ENCODE data around the gene NPHS1. TPM values are rescaled to one million over a fixed set of nuclear protein-coding genes. Genes with fewer than 3 reads are reported as not detected.
A peak's percentile ranks its signal among the peaks of the same experiment; 100 is the strongest.

Gene NPHS1
- total RNA-seq, 1 experiment from 2014 or later = not detected

DNA sequence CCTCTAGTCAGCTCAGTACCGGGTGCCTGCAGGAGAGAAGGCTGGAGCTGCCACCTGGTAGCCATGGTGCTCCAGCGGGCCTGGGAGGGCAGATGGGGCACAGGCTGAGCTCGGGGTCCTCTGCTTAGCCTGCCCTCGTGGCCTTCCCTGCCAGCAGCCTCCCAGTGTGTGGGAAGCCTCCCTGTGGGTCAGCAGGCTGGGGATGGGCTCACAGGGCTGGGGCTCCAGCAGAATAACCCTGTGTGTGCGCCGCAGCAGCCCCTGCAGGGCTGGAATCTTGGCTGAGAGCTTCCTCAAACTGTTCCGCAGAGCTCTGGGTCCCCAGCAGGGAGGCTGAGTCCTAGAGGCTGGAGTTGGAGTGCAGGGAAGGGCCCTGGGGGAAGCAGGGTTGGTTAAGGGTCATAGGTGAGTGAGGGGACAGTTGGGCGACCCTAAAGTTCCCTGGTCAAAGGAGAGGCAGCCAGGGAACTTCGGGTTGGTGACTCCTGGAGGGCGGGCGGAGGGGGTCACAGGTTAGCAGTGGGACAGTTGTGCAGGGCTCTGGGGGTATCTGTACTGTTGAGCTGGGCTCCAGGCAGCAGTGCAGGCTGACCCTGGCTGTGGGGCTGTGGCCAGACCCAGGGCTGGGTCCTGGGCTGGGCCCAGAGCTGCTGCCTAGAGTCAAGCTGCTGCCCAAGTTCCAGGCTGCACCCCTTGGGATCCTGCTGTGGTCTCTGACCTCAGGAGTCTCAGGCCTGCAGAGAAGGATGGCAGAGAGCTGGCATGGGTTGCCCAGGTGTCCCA is 62.9 kb downstream of the NPHS1 start:
- Histone ChIP-seq H3K4me1 (ENCODE audit: insufficient read depth, low read length, poor library complexity, severe bottlenecking) (no peaks in the 10 kb centered on the region), H3K4me3 (ENCODE audit: low read depth, low read length, poor library complexity, severe bottlenecking) (no peak overlapping the region), H3K9me3 (ENCODE audit: low read depth, low read length, poor library complexity, severe bottlenecking) (no peaks in the 10 kb centered on the region), H3K27ac (ENCODE audit: low read depth, low read length, poor library complexity, severe bottlenecking) (no peak overlapping the region), H3K27me3 (replicated peaks; ENCODE audit: insufficient read depth, low read depth, low read length, poor library complexity) (no peaks in the 10 kb centered on the region), H3K36me3 (ENCODE audit: insufficient read depth, low read length, poor library complexity, severe bottlenecking) (no peaks in the 10 kb centered on the region)
- intact Hi-C loops (cut with micrococcal nuclease; ENCODE audit: unreplicated experiment) = no loop called here
- POLR2A ChIA-PET (ENCODE audit: low non-redundant PET) = interaction anchor here (0.6 kb wide), 1 partner anchor 225 kb away, joined by 6 read pairs; the partner anchor contains the start of gene ALKBH6
- DNase-seq (ENCODE audit: low spot score) = no peak
- TF ChIP-seq, protein P1, sequence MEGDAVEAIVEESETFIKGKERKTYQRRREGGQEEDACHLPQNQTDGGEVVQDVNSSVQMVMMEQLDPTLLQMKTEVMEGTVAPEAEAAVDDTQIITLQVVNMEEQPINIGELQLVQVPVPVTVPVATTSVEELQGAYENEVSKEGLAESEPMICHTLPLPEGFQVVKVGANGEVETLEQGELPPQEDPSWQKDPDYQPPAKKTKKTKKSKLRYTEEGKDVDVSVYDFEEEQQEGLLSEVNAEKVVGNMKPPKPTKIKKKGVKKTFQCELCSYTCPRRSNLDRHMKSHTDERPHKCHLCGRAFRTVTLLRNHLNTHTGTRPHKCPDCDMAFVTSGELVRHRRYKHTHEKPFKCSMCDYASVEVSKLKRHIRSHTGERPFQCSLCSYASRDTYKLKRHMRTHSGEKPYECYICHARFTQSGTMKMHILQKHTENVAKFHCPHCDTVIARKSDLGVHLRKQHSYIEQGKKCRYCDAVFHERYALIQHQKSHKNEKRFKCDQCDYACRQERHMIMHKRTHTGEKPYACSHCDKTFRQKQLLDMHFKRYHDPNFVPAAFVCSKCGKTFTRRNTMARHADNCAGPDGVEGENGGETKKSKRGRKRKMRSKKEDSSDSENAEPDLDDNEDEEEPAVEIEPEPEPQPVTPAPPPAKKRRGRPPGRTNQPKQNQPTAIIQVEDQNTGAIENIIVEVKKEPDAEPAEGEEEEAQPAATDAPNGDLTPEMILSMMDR (conservative IDR thresholded peaks at IDR 0.05; ENCODE audit: low read depth, low read length) = no peak
- TF ChIP-seq EZH2 (IDR thresholded peaks at IDR 0.05; ENCODE audit: borderline replicate concordance, low read depth, low read length, poor library complexity, severe bottlenecking) = no peak
- no TSS peak for BruUV-seq (replicated peaks)
- CTCF ChIA-PET = no interaction called here

DNA sequence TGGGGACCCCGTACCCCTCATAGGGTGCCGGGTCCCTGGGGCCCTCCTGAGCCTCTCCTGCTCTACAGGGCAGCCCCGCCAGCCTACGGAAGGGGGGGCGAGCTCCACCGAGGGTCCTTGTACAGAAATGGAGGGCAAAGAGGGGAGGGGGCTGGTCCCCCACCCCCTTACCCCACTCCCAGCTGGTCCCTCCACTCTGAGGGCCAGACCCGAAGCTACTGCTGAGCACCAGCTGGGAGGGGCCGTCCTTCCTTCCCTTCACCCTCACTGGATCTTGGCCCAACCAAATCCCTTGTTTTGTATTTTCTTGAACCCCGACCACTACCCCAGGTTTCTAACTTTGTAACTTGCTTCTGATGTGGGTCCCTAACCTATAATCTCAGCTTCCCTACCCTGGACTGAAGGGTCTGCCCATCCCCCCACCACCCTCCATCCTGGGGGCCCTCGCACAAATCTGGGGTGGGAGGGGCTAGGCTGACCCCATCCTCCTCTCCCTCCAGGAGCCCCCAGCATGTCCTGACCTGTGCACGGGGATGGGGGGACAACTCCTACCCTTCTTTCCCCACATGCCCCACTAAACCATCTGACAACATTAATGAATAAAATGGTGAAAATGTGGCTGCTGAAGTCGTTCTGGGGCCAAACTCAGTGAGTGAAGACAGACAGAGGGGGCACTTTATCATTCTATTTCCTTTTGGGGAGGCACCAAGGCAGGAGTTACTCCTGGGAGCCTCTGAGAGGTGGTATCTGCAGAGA is 63.9 kb downstream of the NPHS1 start:
- no peak overlapping the region for H3K4me3 ChIP-seq (ENCODE audit: low read depth, low read length, poor library complexity, severe bottlenecking)
- H3K36me3 ChIP-seq (ENCODE audit: insufficient read depth, low read length, poor library complexity, severe bottlenecking) = no peaks in the 10 kb centered on the region
- no peaks in the 10 kb centered on the region for H3K9me3 ChIP-seq (ENCODE audit: low read depth, low read length, poor library complexity, severe bottlenecking)
- ChIA-PET CTCF (no interaction called here), POLR2A (ENCODE audit: low non-redundant PET) (no interaction called here)
- no peaks in the 10 kb centered on the region for H3K4me1 ChIP-seq (ENCODE audit: insufficient read depth, low read length, poor library complexity, severe bottlenecking)
- no peak for DNase-seq (ENCODE audit: low spot score)
- no peaks in the 10 kb centered on the region for H3K27me3 ChIP-seq (replicated peaks; ENCODE audit: insufficient read depth, low read depth, low read length, poor library complexity)
- intact Hi-C loops (cut with micrococcal nuclease; ENCODE audit: unreplicated experiment) = no loop called here
- TSS peak; percentile 44 for BruUV-seq (replicated peaks)
- no peak overlapping the region for H3K27ac ChIP-seq (ENCODE audit: low read depth, low read length, poor library complexity, severe bottlenecking)
- TF ChIP-seq, protein P1 (conservative IDR thresholded peaks at IDR 0.05; ENCODE audit: low read depth, low read length) = no peak
- TF ChIP-seq EZH2 (IDR thresholded peaks at IDR 0.05; ENCODE audit: borderline replicate concordance, low read depth, low read length, poor library complexity, severe bottlenecking) = no peak

DNA sequence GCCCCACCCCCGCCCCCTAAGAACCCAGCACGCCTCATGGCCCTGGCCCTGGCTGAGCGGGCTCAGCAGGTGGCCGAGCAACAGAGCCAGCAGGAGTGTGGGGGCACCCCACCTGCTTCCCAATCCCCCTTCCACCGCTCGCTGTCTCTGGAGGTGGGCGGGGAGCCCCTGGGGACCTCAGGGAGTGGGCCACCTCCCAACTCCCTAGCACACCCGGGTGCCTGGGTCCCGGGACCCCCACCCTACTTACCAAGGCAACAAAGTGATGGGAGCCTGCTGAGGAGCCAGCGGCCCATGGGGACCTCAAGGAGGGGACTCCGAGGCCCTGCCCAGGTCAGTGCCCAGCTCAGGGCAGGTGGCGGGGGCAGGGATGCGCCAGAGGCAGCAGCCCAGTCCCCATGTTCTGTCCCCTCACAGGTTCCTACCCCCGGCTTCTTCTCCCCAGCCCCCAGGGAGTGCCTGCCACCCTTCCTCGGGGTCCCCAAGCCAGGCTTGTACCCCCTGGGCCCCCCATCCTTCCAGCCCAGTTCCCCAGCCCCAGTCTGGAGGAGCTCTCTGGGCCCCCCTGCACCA is 65.0 kb downstream of the NPHS1 start:
- no peaks in the 10 kb centered on the region for H3K27me3 ChIP-seq (replicated peaks; ENCODE audit: insufficient read depth, low read depth, low read length, poor library complexity)
- ChIA-PET POLR2A (ENCODE audit: low non-redundant PET) (no interaction called here), CTCF (no interaction called here)
- TF ChIP-seq, protein P1 (conservative IDR thresholded peaks at IDR 0.05; ENCODE audit: low read depth, low read length) = no peak
- no peak for TF ChIP-seq EZH2 (IDR thresholded peaks at IDR 0.05; ENCODE audit: borderline replicate concordance, low read depth, low read length, poor library complexity, severe bottlenecking)
- no peak for DNase-seq (ENCODE audit: low spot score)
- no peak overlapping the region for H3K27ac ChIP-seq (ENCODE audit: low read depth, low read length, poor library complexity, severe bottlenecking)
- H3K9me3 ChIP-seq (ENCODE audit: low read depth, low read length, poor library complexity, severe bottlenecking) = no peaks in the 10 kb centered on the region
- intact Hi-C loops (cut with micrococcal nuclease; ENCODE audit: unreplicated experiment) = no loop called here
- no peaks in the 10 kb centered on the region for H3K4me1 ChIP-seq (ENCODE audit: insufficient read depth, low read length, poor library complexity, severe bottlenecking)
- BruUV-seq (replicated peaks) = no TSS peak
- H3K4me3 ChIP-seq (ENCODE audit: low read depth, low read length, poor library complexity, severe bottlenecking) = no peak overlapping the region
- peaks cover 8% of the 10 kb centered on the region for H3K36me3 ChIP-seq (ENCODE audit: insufficient read depth, low read length, poor library complexity, severe bottlenecking)
